Hematopoietic multipotent progenitor cell treated with erythropoietin and hydrocortisone succinate and interleukin-3 and kit ligand, for 17 days (in vitro differentiated cells): Measurements from ENCODE around the gene TRIP4.

Experiments used
- DNase-seq: peaks from one replicate; pipeline ENCODE4 v3.0.0-alpha.2; 2015; ENCODE audit warnings: low spot score

The TRIP4 gene

DNA sequence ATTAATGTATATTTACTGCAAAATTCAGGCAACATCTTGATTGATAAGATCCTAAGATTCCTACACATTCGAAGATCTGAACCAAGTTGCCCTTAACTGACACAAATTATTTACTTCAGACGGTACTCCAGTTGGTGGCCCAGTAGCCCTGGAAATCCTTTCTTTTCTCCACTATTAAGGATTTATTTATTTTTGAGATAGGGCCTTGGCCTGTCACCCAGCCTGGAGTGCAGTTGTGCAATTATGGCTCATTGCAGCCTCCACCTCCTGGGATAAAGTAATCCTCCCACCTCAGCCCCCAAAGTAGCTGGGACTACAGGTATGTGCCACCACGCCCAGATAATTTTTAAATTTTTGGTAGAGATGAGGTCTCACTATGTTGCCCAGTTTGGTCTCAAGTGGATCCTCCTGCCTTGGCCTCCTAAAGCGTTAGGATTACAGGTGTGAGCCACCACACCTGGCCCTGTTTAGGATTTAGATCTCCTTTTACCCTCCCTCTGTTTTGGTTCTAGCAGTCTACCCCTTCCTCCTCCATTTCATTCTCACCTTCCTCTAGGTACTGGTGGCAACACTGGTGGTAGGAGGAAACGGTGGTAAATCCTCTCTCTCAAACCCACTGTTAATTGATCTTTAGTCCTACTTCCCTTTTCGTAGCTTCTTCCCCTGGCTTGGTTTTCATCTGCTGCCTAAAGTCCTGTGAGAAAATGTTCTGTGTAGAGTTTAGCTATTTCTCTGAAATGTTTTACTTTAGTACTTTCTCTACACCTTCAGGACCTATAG is 60.1 kb downstream of the TRIP4 start:
- no peak for DNase-seq

DNA sequence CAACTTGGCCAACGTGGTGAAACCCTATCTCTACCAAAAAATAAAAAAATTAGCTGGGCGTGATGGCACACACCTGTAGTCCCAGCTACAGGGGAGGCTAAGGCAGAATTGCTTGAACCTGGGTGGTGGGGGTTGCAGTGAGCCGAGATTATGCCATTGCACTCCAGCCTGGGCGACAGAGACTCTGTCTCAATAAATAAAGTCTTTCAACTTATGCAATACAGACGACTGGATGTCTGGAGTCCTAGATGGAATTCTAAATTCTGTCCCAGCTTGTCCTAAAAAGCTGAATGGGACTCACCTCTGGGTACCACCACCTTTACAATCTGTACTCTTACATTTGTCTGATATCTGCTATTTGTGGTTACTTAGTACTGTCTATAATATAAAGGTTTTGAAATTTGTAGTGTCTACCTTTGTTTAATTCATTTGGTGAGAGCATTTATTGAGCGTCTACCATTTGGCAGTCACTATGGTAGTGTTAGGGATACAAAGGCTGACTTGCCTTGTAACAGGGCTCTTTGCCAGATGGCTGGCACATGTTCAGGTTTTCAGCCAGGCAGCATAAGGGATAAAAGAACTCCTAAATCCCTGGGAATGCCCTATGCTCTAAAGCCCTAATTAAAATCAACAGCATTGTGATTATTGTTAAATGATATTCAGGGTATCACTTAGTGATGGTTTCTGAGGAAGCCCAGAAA is 65.5 kb downstream of the TRIP4 start:
- DNase-seq, result no peak

DNA sequence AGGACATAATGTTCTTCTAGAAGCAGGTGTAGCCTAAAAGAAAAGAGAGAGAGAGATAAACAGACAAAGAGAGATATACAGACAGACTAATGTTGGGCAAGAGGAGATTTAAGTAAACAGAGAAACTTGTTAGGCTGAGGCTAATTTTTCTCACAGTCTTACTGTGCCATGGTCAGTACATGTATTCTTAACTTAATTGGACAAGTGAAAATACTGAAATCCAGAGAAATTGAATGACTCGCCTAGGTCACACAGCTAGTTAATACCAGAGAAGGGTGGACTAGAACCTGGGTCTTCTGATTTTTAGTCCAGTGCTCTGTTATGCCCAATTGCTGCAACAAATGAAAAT is 66.0 kb downstream of the TRIP4 start:
- no peak for DNase-seq

DNA sequence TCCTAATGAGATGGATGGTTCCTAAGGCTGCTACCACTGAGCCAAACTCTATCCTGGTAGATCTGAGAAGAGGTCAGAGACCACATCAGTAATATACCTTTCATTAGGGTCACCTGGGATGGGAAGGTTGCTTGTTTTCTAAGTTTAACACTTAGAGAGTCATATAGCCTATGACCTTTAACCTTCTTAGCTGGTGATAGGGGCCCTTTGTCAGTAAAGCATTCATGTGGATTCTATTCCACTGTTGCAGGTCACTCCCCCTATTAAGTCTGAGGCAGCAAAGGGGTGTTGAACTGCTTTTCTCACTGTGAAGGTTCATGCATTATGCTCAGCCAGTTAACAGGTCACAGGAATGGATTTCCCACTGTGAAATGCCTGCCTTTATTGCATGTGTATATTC is 66.6 kb downstream of the TRIP4 start:
- no peak for DNase-seq

DNA sequence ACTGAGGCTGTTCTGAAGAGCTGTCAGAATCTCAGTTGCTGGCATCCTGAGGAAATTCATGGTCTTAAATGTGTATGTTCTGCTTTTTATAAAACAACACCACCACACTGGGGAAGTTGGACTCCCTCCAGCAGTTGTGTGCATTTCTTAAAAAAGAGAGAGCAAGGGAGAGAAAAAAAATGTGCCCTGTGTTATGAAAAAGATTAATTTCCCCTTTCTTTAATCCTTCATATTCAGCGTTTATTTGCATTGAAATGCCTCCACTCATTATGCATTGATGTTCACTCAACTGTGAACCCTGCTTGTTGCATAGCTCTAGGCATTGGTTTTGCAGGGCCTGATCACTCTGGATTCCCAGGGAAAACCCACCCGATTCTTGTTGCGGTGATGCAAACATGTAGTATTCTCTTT is 68.3 kb downstream of the TRIP4 start:
- no peak for DNase-seq

- DNase-seq, result no peak
Measured at GRCh38 chr15:64456634-64457108, 69.0 kb downstream of the TRIP4 start.

- DNase-seq, result no peak
Measured at GRCh38 chr15:64459066-64459781, 71.6 kb downstream of the TRIP4 start.

DNA sequence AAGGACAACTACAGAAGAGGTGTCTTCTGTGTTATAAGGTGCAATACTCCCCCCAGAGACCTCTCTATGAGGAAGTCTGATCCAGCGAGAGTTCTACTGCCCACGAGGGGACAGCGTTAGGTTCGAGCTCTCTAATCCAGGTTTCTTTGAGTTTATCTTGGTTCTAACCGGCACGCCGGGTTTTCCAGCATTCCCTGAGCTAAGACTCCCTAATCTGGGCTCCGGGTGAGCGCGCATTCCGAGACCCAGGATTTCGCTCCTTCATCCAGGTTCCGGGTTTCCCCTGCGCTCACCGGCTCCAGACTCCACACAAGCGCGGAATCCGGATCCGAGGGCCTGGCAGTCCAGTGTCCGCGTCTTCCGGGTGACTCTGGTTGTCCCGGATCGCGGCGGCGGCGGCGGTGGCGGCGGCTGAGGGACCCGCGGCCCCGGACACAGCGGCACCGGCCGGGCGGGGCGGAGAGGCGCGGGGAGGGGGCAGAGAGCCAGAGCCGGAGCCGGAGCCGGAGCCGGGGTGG is 72.6 kb downstream of the TRIP4 start, which contains the start of gene ZNF609:
ZNF609 (plus strand) TSS at position 373 of the 518 bp plus-strand sequence. CDS start 38,842 bp downstream, outside the sequence.
- peak; percentile 83 for DNase-seq

GRCh38 chr15:64460724-64461720 is 73.4 kb downstream of the TRIP4 start:
- DNase-seq, result peak; percentile 29

- no peak for DNase-seq
Measured at GRCh38 chr15:64461721-64462162, 74.1 kb downstream of the TRIP4 start.

GRCh38 chr15:64462492-64462891 is 74.9 kb downstream of the TRIP4 start:
- DNase-seq, result no peak

GRCh38 chr15:64464276-64465005 is 76.8 kb downstream of the TRIP4 start:
- DNase-seq, result no peak

DNA sequence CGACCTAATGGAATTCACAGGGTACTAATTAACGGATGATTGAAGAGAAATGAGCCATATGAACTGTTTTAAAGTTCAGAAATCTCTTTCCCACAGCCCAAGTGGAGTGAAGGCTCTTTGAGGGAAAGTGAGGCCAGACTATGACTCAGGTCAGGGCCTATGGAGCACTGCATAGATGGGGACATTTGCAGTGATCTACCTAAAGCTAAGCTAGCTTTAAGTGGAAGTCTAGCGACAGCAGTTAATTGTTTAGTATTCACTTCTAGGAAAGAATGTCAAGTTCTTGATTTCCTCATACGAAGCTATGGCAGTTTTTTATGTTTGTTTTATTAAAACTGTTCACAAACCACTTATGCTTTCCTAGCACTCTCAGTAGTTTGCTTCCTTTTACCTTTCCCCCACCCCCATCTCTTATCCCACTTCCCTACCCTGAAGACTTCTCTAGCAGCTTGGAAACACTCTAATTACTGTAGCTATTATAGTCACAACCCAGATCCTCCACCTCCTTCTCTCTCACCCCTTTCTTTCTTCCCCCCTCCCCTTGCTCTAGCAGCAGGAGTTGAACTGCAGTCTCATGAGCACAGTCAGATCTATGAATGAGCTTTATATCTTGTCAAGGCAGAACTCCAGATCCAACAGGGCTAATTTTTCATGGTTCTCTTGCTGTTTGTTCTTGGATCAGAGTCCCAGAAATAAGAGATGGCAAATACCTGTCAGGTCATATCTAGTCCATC is 78.9 kb downstream of the TRIP4 start:
- no peak for DNase-seq

DNA sequence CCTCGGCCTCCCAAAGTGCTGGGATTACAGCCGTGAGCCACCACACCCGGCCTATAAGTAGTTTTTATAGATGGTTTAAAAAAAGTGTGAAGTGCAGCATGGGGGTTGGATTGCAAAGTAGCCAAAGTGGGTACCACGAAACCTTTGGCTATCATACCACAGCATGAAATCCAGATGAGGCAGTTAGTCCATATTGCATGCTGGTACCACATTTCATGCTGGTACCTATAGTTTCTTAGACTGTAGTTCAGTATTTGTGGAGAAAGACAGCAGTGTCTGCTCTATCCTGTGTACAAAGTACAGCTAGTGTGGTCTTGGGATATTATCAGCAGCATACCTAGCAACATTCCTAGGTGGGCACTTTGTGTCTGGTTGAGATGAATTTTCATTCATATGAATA is 84.5 kb downstream of the TRIP4 start:
- DNase-seq, result no peak

DNA sequence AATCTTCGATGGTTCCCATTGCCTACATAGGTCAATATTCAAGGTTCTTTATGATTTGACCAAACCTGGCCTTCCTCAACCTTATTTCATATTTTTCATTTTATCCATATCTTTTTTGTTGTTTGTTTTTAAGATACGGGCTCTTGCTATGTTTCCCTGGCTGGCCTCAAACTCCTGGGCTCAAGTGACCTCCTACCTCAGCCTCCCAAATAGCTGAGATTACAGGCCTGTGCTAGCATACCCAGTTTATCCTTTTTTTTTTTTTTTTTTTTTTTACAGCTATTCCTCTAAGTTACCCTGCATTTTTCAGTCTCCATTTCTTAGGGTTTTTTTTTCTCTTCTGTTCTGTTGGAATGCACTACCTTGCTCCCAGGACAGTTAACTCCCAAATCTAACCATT is 87.2 kb downstream of the TRIP4 start:
- DNase-seq, result no peak

GRCh38 chr15:64476550-64476949 is 88.9 kb downstream of the TRIP4 start:
- DNase-seq, result no peak

DNA sequence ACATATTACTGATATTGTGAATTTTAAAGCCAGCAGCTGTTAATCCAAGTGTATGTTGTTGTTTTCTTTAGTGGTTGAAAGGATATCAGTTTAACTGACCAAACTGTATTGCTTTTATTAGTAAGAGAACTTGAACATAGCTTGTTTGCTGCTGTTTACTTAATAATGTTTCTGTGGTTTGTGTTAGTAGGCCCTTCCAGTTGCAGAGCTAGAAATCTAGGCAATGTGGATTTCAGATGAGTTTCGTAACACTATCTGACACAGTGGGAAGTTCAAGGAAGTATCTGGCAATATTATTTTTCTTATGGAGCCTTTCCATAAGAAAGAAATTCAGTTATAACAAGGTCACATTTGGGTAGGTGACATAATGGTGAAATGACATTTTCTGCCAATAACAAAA is 91.2 kb downstream of the TRIP4 start:
- DNase-seq, result no peak

- no peak for DNase-seq
Measured at GRCh38 chr15:64480891-64481290, 93.3 kb downstream of the TRIP4 start.

DNA sequence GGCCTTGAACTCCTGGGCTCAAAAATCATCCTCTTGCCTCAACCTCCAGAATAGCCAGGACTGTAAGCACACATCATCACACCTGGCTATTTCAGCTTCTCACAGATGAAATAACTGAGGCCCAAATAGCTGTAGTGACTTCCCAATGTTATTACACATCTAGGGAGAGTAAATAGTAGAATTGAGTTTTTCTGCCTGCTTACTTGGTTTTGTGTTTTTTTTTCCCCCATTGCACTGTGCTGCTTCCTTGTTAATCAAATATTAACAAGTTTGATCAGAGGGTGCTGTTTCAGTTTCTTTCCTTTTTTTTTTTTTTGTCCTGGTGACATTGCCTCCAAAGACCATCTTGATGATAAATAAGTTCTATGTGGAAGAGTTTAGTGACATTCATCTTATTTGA is 96.1 kb downstream of the TRIP4 start:
- DNase-seq, result no peak

DNA sequence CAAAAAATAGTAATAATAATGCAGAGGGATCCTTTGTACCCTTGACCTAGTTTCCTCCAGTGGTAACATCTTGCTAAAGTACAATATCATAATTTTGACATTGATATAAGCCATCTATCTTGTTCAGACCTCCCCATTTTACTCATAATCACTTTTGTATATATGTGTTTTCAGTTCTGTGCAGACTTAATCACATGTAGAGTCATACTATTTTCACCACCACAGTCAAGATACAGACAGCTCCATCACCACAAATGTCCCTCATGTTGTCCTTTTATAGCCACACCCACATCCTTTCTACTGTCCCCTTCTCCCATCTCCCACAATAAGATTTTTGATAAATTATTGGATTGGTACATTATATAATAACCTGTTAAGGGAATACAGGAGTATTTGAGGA is 98.2 kb downstream of the TRIP4 start:
- no peak for DNase-seq
